ENCODE results near the gene MGAT5B. TPM values are rescaled to one million over a fixed set of nuclear protein-coding genes. Genes with fewer than 3 reads are reported as not detected.

MGAT5B gene
- total RNA-seq, 1 donor, result 0.36 TPM

DNA sequence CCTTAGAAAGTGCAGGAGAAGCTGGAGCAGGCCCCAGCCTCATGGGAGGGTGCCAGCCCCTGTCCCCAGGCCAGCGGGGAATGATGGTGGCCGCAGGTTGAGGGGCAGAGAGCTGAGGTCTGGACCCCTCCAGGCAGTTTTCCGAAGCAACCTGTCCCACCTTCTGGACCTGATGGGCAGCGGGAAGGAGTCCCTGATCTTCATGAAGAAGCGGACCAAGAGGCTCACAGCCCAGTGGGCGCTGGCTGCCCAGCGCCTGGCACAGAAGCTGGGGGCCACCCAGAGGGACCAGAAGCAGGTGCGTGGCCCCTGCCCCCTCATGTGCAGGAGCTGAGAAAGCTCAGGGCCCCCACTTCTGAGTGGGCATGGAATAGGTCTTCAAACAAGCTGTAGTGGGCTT is 36.8 kb downstream of the MGAT5B start:
- Histone ChIP-seq H3K4me1 (ENCODE audit: insufficient read depth, low read length) (no peaks in the 10 kb centered on the region), H3K27me3 (ENCODE audit: insufficient read depth, low read length) (no peaks in the 10 kb centered on the region), H3K4me3 (ENCODE audit: insufficient read depth, low read length) (no peak overlapping the region), H3K4me2 (ENCODE audit: insufficient read depth, low read length) (no peak overlapping the region), H3K36me3 (ENCODE audit: insufficient read depth, low read length) (no peaks in the 10 kb centered on the region), H3K27ac (ENCODE audit: low read depth, low read length) (no peak overlapping the region), H3K9me3 (ENCODE audit: low read depth, low read length) (no peaks in the 10 kb centered on the region), H4K20me1 (ENCODE audit: insufficient read depth, low read length) (no peaks in the 10 kb centered on the region), H2AFZ (ENCODE audit: low read length) (no peak overlapping the region), H3K79me2 (ENCODE audit: insufficient read depth, low read length) (no peaks in the 10 kb centered on the region)
- no peak for DNase-seq (ENCODE audit: insufficient read length, low spot score, missing footprints)
- TF ChIP-seq, protein P1, sequence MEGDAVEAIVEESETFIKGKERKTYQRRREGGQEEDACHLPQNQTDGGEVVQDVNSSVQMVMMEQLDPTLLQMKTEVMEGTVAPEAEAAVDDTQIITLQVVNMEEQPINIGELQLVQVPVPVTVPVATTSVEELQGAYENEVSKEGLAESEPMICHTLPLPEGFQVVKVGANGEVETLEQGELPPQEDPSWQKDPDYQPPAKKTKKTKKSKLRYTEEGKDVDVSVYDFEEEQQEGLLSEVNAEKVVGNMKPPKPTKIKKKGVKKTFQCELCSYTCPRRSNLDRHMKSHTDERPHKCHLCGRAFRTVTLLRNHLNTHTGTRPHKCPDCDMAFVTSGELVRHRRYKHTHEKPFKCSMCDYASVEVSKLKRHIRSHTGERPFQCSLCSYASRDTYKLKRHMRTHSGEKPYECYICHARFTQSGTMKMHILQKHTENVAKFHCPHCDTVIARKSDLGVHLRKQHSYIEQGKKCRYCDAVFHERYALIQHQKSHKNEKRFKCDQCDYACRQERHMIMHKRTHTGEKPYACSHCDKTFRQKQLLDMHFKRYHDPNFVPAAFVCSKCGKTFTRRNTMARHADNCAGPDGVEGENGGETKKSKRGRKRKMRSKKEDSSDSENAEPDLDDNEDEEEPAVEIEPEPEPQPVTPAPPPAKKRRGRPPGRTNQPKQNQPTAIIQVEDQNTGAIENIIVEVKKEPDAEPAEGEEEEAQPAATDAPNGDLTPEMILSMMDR (IDR thresholded peaks at IDR 0.05; ENCODE audit: extremely low read depth, low read depth, low read length), result no peak

DNA sequence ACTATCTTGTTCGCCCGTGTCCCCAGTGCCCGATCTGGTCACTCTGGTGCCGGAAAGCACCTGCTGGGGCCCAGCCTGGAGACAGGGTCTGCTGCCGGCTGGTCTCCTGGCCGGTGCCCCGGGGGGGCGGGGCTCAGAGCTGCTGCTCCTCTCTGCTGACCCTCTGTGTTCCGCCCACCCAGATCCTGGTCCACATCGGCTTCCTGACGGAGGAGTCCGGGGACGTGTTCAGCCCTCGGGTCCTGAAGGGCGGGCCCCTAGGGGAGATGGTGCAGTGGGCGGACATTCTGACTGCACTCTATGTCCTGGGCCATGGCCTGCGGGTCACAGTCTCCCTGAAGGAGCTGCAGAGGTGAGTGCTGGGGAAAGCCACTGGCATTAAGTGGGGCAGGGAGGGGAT is 37.6 kb downstream of the MGAT5B start:
- no peak overlapping the region for H3K27ac ChIP-seq (ENCODE audit: low read depth, low read length)
- no peaks in the 10 kb centered on the region for H3K9me3 ChIP-seq (ENCODE audit: low read depth, low read length)
- no peaks in the 10 kb centered on the region for H3K36me3 ChIP-seq (ENCODE audit: insufficient read depth, low read length)

GRCh38 chr17:76906463-76906862 is 38.3 kb downstream of the MGAT5B start:
- no peak overlapping the region for H3K4me2 ChIP-seq (ENCODE audit: insufficient read depth, low read length)
- no peaks in the 10 kb centered on the region for H3K79me2 ChIP-seq (ENCODE audit: insufficient read depth, low read length)
- H4K20me1 ChIP-seq (ENCODE audit: insufficient read depth, low read length), result peaks cover 5% of the 10 kb centered on the region
- no peaks in the 10 kb centered on the region for H3K27me3 ChIP-seq (ENCODE audit: insufficient read depth, low read length)
- H3K9me3 ChIP-seq (ENCODE audit: low read depth, low read length), result no peaks in the 10 kb centered on the region
- H3K4me3 ChIP-seq (ENCODE audit: insufficient read depth, low read length), result no peak overlapping the region
- no peak overlapping the region for H2AFZ ChIP-seq (ENCODE audit: low read length)
- no peaks in the 10 kb centered on the region for H3K4me1 ChIP-seq (ENCODE audit: insufficient read depth, low read length)
- H3K27ac ChIP-seq (ENCODE audit: low read depth, low read length), result no peak overlapping the region
- no peak for DNase-seq (ENCODE audit: insufficient read length, low spot score, missing footprints)
- no peaks in the 10 kb centered on the region for H3K36me3 ChIP-seq (ENCODE audit: insufficient read depth, low read length)
- TF ChIP-seq, protein P1 (IDR thresholded peaks at IDR 0.05; ENCODE audit: extremely low read depth, low read depth, low read length), result no peak

More for the DNA sequence above, 37.6 kb downstream of the MGAT5B start:
- Histone ChIP-seq H2AFZ (ENCODE audit: low read length) (no peak overlapping the region), H3K4me2 (ENCODE audit: insufficient read depth, low read length) (no peak overlapping the region), H3K4me1 (ENCODE audit: insufficient read depth, low read length) (no peaks in the 10 kb centered on the region), H4K20me1 (ENCODE audit: insufficient read depth, low read length) (peaks cover 5% of the 10 kb centered on the region), H3K27me3 (ENCODE audit: insufficient read depth, low read length) (no peaks in the 10 kb centered on the region), H3K4me3 (ENCODE audit: insufficient read depth, low read length) (no peak overlapping the region), H3K79me2 (ENCODE audit: insufficient read depth, low read length) (no peaks in the 10 kb centered on the region)
- TF ChIP-seq, protein P1 (IDR thresholded peaks at IDR 0.05; ENCODE audit: extremely low read depth, low read depth, low read length), result no peak
- no peak for DNase-seq (ENCODE audit: insufficient read length, low spot score, missing footprints)

GRCh38 chr17:76907352-76907751 is 39.1 kb downstream of the MGAT5B start:
- Histone ChIP-seq H4K20me1 (ENCODE audit: insufficient read depth, low read length) (peaks cover 5% of the 10 kb centered on the region), H3K9me3 (ENCODE audit: low read depth, low read length) (no peaks in the 10 kb centered on the region), H3K4me2 (ENCODE audit: insufficient read depth, low read length) (no peak overlapping the region), H2AFZ (ENCODE audit: low read length) (no peak overlapping the region), H3K4me3 (ENCODE audit: insufficient read depth, low read length) (no peak overlapping the region), H3K4me1 (ENCODE audit: insufficient read depth, low read length) (no peaks in the 10 kb centered on the region), H3K79me2 (ENCODE audit: insufficient read depth, low read length) (no peaks in the 10 kb centered on the region), H3K36me3 (ENCODE audit: insufficient read depth, low read length) (no peaks in the 10 kb centered on the region), H3K27me3 (ENCODE audit: insufficient read depth, low read length) (no peaks in the 10 kb centered on the region), H3K27ac (ENCODE audit: low read depth, low read length) (no peak overlapping the region)
- TF ChIP-seq, protein P1 (IDR thresholded peaks at IDR 0.05; ENCODE audit: extremely low read depth, low read depth, low read length), result no peak
- no peak for DNase-seq (ENCODE audit: insufficient read length, low spot score, missing footprints)

Data from osteoblast (primary cell).